HepG2 (cell line): Measurements from ENCODE around the gene ALDH1A1. TPM values are rescaled to one million over a fixed set of nuclear protein-coding genes. Genes with fewer than 3 reads are reported as not detected.

ENCODE experiments used
- ARID2 ChIP-seq: sonication (generic); formaldehyde crosslinking; IDR thresholded peaks from 2 replicates; pipeline ENCODE4 v1.8.1; 2022; ENCODE audit warnings: mild to moderate bottlenecking, missing genetic modification reagents, borderline replicate concordance
- ATF6 ChIP-seq: sonication (generic); formaldehyde crosslinking; conservative IDR thresholded peaks from 2 replicates; pipeline ENCODE4 v1.4.0; 2020; ENCODE audit warnings: missing genetic modification reagents
- HNF4A ChIP-seq: sonication (generic); formaldehyde crosslinking; IDR thresholded peaks from 2 replicates; pipeline ENCODE4 v1.4.0; 2020; ENCODE audit warnings: missing genetic modification reagents
- KLF6 ChIP-seq: IDR thresholded peaks from 2 replicates; pipeline ENCODE4 v1.8.0; 2016; ENCODE audit warnings: missing biosample characterization, missing genetic modification reagents
- KMT2B ChIP-seq: IDR thresholded peaks from 2 replicates; pipeline ENCODE4 v1.6.1; 2016; ENCODE audit warnings: missing genetic modification reagents, missing compliant biosample characterization
- ONECUT2 ChIP-seq: sonication (generic); formaldehyde crosslinking; IDR thresholded peaks from 2 replicates; pipeline ENCODE4 v1.4.0; 2020; ENCODE audit warnings: missing genetic modification reagents
- POLR2A ChIP-seq, 2 experiments: IDR thresholded peaks; 2 replicates each; pipeline ENCODE4 v1.6.1; 2011; ENCODE audit warnings: low read depth in 2 of 2, low read length in 2 of 2, mild to moderate bottlenecking in 1 of 2, moderate library complexity in 1 of 2; ENCODE audit not compliant: insufficient read depth in 1 of 2
- SNAI1 ChIP-seq: sonication (generic); formaldehyde crosslinking; IDR thresholded peaks from 2 replicates; pipeline ENCODE4 v1.5.0; 2020; ENCODE audit warnings: mild to moderate bottlenecking, missing genetic modification reagents, borderline replicate concordance
- SP4 ChIP-seq: sonication (generic); formaldehyde crosslinking; IDR thresholded peaks from 2 replicates; pipeline ENCODE4 v1.8.1; 2023; ENCODE audit warnings: mild to moderate bottlenecking, missing genetic modification reagents
- SUZ12 ChIP-seq: fragments of 150-350 bp; IDR thresholded peaks from 2 replicates; pipeline ENCODE4 v1.6.1; 2014; ENCODE audit warnings: low read depth, low read length
- YEATS2 ChIP-seq: sonication (generic); formaldehyde crosslinking; IDR thresholded peaks from 2 replicates; pipeline ENCODE4 v1.4.0; 2020; ENCODE audit warnings: missing genetic modification reagents, borderline replicate concordance
- ZNF124 ChIP-seq: sonication (generic); formaldehyde crosslinking; IDR thresholded peaks from 2 replicates; pipeline ENCODE4 v1.4.0; 2020; ENCODE audit warnings: missing genetic modification reagents
- ZNF205 ChIP-seq: IDR thresholded peaks from 2 replicates; pipeline ENCODE4 v1.6.1; 2018; ENCODE audit warnings: missing biosample characterization, missing genetic modification reagents
- ZNF329 ChIP-seq: sonication (generic); formaldehyde crosslinking; IDR thresholded peaks from 2 replicates; pipeline ENCODE4 v1.9.0; 2021; ENCODE audit warnings: low read depth, mild to moderate bottlenecking, missing genetic modification reagents
- ZNF350 ChIP-seq: sonication (generic); formaldehyde crosslinking; IDR thresholded peaks from 2 replicates; pipeline ENCODE4 v1.4.0; 2020; ENCODE audit warnings: mild to moderate bottlenecking, low read depth, missing genetic modification reagents, borderline replicate concordance
- ZNF432 ChIP-seq: sonication (generic); formaldehyde crosslinking; IDR thresholded peaks from 2 replicates; pipeline ENCODE4 v1.5.0; 2020; ENCODE audit warnings: missing genetic modification reagents, mild to moderate bottlenecking, borderline replicate concordance
- ZNF709 ChIP-seq: sonication (generic); formaldehyde crosslinking; IDR thresholded peaks from 2 replicates; pipeline ENCODE4 v1.5.0; 2020; ENCODE audit warnings: mild to moderate bottlenecking, missing genetic modification reagents
- ZSCAN21 ChIP-seq: sonication (generic); formaldehyde crosslinking; IDR thresholded peaks from 2 replicates; pipeline ENCODE4 v1.8.0; 2022; ENCODE audit warnings: mild to moderate bottlenecking, missing genetic modification reagents, moderate library complexity, borderline replicate concordance
- polyA plus RNA-seq, 8 experiments: library from polyadenylated mRNA; depleted of rRNA in 3 of 8; stranded (reverse) in 7 of 8; unstranded in 1 of 8; fragments of >200 nt; fragmentation: Illumina TruSeq in 4 of 8; extraction: Trizol in 4 of 8; gene quantifications; 2 replicates each; pipeline versions ENCODE4 v1.2.1 to v1.2.3, GENCODE V29; 2011 to 2016; ENCODE audit warnings: low read depth in 4 of 8, missing spikeins in 1 of 8, mixed read lengths in 1 of 8; ENCODE audit not compliant: insufficient read depth in 1 of 8
- total RNA-seq, 5 experiments: library from RNA; depleted of rRNA; stranded (reverse); fragments of >200 nt; fragmentation: Illumina TruSeq; extraction: Trizol; gene quantifications; 2 replicates each; pipeline ENCODE4 v1.2.3, GENCODE V29; 2016; ENCODE audit warnings: low read depth in 1 of 5
- TF ChIP-seq, protein P1 (sequence below): sonication (generic); formaldehyde crosslinking; IDR thresholded peaks from 2 replicates; pipeline ENCODE4 v1.5.0; 2020; ENCODE audit warnings: missing genetic modification reagents
- TF ChIP-seq, protein P2 (sequence below): sonication (generic); formaldehyde crosslinking; IDR thresholded peaks from 2 replicates; pipeline ENCODE4 v1.4.0; 2020; ENCODE audit warnings: missing genetic modification reagents
- TF ChIP-seq, protein P3 (sequence below): sonication (generic); formaldehyde crosslinking; IDR thresholded peaks from 2 replicates; pipeline ENCODE4 v1.8.1; 2022; ENCODE audit warnings: low read depth, mild to moderate bottlenecking, missing genetic modification reagents
- TF ChIP-seq, protein P4 (sequence below): sonication (generic); formaldehyde crosslinking; IDR thresholded peaks from 2 replicates; pipeline ENCODE4 v1.5.0; 2020; ENCODE audit warnings: mild to moderate bottlenecking, missing genetic modification reagents

The ALDH1A1 gene
- total and polyA plus RNA-seq, 2 of the 13 experiments (the other 11 are each of a cell fraction or from before 2014, with no cell fraction given), result 88.2 to 439 TPM

GRCh38 chr9:72949918-72950325 is 2.9 kb downstream of the ALDH1A1 start (continued):
- TF ChIP-seq KLF6 (CRISPR knock-in tag) (no peak), ARID2 (no peak), HNF4A (CRISPR knock-in tag) (peak; percentile 38), ZNF329 (no peak), ATF6 (CRISPR knock-in tag) (no peak), ZNF124 (CRISPR knock-in tag) (no peak), ONECUT2 (CRISPR knock-in tag) (no peak), ZNF205 (CRISPR knock-in tag) (no peak), YEATS2 (CRISPR knock-in tag) (no peak), ZSCAN21 (no peak), POLR2A (IDR thresholded peaks at IDR 0.05; ENCODE audit: insufficient read depth in 1 of 2, low read depth in 2 of 2, low read length in 2 of 2) (no peak), SNAI1 (CRISPR knock-in tag) (no peak), SP4 (CRISPR knock-in tag) (no peak), SUZ12 (no peak), ZNF709 (CRISPR knock-in tag) (no peak), ZNF432 (CRISPR knock-in tag) (no peak), ZNF350 (CRISPR knock-in tag) (no peak), KMT2B (CRISPR knock-in tag) (no peak)
- TF ChIP-seq, protein P1, sequence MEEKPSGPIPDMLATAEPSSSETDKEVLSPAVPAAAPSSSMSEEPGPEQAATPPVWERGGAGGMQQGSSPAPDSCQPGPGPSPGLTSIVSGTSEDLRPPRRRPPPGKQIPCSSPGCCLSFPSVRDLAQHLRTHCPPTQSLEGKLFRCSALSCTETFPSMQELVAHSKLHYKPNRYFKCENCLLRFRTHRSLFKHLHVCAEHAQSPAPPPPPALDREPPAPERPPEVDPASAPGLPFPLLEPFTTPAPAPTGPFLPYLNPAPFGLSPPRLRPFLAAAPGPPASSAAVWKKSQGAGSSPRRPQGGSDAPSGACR, result no peak
- TF ChIP-seq, protein P2, sequence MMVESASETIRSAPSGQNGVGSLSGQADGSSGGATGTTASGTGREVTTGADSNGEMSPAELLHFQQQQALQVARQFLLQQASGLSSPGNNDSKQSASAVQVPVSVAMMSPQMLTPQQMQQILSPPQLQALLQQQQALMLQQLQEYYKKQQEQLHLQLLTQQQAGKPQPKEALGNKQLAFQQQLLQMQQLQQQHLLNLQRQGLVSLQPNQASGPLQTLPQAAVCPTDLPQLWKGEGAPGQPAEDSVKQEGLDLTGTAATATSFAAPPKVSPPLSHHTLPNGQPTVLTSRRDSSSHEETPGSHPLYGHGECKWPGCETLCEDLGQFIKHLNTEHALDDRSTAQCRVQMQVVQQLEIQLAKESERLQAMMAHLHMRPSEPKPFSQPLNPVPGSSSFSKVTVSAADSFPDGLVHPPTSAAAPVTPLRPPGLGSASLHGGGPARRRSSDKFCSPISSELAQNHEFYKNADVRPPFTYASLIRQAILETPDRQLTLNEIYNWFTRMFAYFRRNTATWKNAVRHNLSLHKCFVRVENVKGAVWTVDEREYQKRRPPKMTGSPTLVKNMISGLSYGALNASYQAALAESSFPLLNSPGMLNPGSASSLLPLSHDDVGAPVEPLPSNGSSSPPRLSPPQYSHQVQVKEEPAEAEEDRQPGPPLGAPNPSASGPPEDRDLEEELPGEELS (CRISPR knock-in tag), result no peak
- TF ChIP-seq, protein P3, sequence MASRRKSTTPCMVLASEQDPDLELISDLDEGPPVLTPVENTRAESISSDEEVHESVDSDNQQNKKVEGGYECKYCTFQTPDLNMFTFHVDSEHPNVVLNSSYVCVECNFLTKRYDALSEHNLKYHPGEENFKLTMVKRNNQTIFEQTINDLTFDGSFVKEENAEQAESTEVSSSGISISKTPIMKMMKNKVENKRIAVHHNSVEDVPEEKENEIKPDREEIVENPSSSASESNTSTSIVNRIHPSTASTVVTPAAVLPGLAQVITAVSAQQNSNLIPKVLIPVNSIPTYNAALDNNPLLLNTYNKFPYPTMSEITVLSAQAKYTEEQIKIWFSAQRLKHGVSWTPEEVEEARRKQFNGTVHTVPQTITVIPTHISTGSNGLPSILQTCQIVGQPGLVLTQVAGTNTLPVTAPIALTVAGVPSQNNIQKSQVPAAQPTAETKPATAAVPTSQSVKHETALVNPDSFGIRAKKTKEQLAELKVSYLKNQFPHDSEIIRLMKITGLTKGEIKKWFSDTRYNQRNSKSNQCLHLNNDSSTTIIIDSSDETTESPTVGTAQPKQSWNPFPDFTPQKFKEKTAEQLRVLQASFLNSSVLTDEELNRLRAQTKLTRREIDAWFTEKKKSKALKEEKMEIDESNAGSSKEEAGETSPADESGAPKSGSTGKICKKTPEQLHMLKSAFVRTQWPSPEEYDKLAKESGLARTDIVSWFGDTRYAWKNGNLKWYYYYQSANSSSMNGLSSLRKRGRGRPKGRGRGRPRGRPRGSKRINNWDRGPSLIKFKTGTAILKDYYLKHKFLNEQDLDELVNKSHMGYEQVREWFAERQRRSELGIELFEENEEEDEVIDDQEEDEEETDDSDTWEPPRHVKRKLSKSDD (CRISPR knock-in tag), result no peak
- TF ChIP-seq, protein P4, sequence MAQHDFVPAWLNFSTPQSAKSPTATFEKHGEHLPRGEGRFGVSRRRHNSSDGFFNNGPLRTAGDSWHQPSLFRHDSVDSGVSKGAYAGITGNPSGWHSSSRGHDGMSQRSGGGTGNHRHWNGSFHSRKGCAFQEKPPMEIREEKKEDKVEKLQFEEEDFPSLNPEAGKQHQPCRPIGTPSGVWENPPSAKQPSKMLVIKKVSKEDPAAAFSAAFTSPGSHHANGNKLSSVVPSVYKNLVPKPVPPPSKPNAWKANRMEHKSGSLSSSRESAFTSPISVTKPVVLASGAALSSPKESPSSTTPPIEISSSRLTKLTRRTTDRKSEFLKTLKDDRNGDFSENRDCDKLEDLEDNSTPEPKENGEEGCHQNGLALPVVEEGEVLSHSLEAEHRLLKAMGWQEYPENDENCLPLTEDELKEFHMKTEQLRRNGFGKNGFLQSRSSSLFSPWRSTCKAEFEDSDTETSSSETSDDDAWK (CRISPR knock-in tag), result no peak
